Activated CD4-positive, alpha-beta T cell treated with anti-CD3 and anti-CD28 coated beads, Interleukin-10, Interleukin-2, amounts not matched to agents 100 ng/mL and 50 ng/mL, durations not matched to agents 16 hours and 8 hours (primary cell): Measurements from ENCODE around the gene INPP5D.
"Not testable (repeated sequence)": the region's sequence is repeated elsewhere in the genome, so short reads cannot be mapped to it uniquely, and the experiment has no call there.

Experiments
- DNase-seq: peaks from one replicate; pipeline ENCODE4 v3.0.0-alpha.2; 2020

The INPP5D gene

GRCh38 chr2:233056961-233057605 is 3.1 kb upstream of the INPP5D start:
- no peak for DNase-seq

GRCh38 chr2:233058717-233059546 is 1.2 kb upstream of the INPP5D start:
- no peak for DNase-seq

- DNase-seq: no peak
These were observed 670 bp upstream of the INPP5D start for GRCh38 chr2:233059547-233059796.

- DNase-seq: no peak
These were observed 398 bp downstream of the INPP5D start for GRCh38 chr2:233060501-233060979.

- DNase-seq: no peak
These were observed 943 bp downstream of the INPP5D start for GRCh38 chr2:233060980-233061590.

- DNase-seq: peak; percentile 72
These were observed 1.7 kb downstream of the INPP5D start for GRCh38 chr2:233061591-233062450.

- DNase-seq: no peak
These were observed 2.3 kb downstream of the INPP5D start for GRCh38 chr2:233062451-233062850.

GRCh38 chr2:233062946-233063268 is 2.8 kb downstream of the INPP5D start:
- no peak for DNase-seq

GRCh38 chr2:233063269-233063975 is 3.3 kb downstream of the INPP5D start:
- DNase-seq: no peak

- no peak for DNase-seq
These were observed 3.9 kb downstream of the INPP5D start for GRCh38 chr2:233063976-233064411.

GRCh38 chr2:233064530-233065199 is 4.5 kb downstream of the INPP5D start:
- no peak for DNase-seq

GRCh38 chr2:233065200-233065589 is 5.1 kb downstream of the INPP5D start:
- DNase-seq: not testable (repeated sequence)

GRCh38 chr2:233065954-233066470 is 5.9 kb downstream of the INPP5D start:
- DNase-seq: no peak

- DNase-seq: no peak
These were observed 8.7 kb downstream of the INPP5D start for GRCh38 chr2:233068762-233069418.

- no peak for DNase-seq
These were observed 12.7 kb downstream of the INPP5D start for GRCh38 chr2:233072838-233073237.

- no peak for DNase-seq
These were observed 14.0 kb downstream of the INPP5D start for GRCh38 chr2:233074106-233074505.

GRCh38 chr2:233075141-233075965 is 15.2 kb downstream of the INPP5D start:
- no peak for DNase-seq

- DNase-seq: peak; percentile 71
These were observed 15.8 kb downstream of the INPP5D start for GRCh38 chr2:233075966-233076339.

- DNase-seq: peak; percentile 75
These were observed 16.6 kb downstream of the INPP5D start for GRCh38 chr2:233076749-233077148.

GRCh38 chr2:233079473-233079877 is 19.3 kb downstream of the INPP5D start:
- DNase-seq: peak; percentile 68
